Cardiac fibroblast (primary cell): ENCODE measurements around the gene SLC1A2.

Experiments
- DNase-seq, 2 donors: peaks; one replicate each; pipeline versions ENCODE4 v3.0.0 to v3.0.0-alpha.2; 2010; ENCODE audit warnings: low read depth in 2 of 2
- H3K4me3 ChIP-seq, 2 donors: replicated peaks in 1 of 2; 1 replicate in 1 of 2; 2 replicates in 1 of 2; pipeline ENCODE4 v1.5.1; 2011; ENCODE audit warnings: low read depth in 2 of 2, low read length in 2 of 2, mild to moderate bottlenecking in 2 of 2, moderate library complexity in 1 of 2
- TF ChIP-seq, protein P1 (sequence below): IDR thresholded peaks from one replicate; pipeline ENCODE4 v1.5.1; 2011; ENCODE audit warnings: low read depth, mild to moderate bottlenecking, low read length, inconsistent platforms

SLC1A2 gene

DNA sequence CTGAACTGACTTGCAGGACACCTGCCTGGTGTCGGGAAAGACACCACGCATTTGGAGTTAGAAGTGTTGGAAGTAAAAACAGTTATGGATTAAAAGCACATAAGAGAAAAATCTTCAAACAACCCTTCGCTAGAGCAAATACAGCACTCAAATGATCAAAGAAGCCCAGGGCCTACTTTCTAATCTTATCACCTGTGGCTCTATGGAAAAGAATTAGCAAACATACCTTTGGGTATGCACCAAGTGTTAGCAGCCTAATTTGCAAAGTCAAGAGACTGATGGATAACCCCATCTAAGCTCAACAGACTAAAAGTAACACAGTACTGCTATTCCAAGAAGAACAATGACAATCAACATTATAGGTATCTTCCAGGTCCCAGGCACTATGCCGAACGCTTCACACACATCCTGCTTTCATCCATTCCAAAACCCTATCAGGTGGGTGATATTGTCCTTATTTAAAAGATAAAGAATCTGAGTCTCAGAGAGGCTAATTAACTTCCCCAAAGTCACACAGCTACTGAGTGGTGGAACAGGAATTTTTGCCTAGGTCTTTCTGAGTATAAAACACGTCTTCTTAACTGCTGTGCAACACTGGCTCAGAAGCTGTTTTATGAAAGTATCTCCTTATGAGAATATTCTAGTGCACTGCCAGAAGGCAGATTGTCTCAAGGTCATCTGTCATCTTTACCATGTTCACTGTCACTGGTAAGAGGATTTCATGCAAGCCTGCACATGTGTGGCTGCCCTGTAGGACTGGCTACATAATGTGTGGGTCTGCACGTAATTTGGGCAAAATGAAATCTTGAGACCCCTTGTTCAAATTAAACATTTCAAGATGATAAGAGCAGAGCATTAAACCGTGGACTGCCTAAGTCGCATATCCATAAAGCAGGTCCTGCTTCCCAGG, 16.4 kb downstream of the SLC1A2 start:
- H3K4me3 ChIP-seq: no peak overlapping the region
- TF ChIP-seq, protein P1, sequence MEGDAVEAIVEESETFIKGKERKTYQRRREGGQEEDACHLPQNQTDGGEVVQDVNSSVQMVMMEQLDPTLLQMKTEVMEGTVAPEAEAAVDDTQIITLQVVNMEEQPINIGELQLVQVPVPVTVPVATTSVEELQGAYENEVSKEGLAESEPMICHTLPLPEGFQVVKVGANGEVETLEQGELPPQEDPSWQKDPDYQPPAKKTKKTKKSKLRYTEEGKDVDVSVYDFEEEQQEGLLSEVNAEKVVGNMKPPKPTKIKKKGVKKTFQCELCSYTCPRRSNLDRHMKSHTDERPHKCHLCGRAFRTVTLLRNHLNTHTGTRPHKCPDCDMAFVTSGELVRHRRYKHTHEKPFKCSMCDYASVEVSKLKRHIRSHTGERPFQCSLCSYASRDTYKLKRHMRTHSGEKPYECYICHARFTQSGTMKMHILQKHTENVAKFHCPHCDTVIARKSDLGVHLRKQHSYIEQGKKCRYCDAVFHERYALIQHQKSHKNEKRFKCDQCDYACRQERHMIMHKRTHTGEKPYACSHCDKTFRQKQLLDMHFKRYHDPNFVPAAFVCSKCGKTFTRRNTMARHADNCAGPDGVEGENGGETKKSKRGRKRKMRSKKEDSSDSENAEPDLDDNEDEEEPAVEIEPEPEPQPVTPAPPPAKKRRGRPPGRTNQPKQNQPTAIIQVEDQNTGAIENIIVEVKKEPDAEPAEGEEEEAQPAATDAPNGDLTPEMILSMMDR: no peak
- DNase-seq: no peak

DNA sequence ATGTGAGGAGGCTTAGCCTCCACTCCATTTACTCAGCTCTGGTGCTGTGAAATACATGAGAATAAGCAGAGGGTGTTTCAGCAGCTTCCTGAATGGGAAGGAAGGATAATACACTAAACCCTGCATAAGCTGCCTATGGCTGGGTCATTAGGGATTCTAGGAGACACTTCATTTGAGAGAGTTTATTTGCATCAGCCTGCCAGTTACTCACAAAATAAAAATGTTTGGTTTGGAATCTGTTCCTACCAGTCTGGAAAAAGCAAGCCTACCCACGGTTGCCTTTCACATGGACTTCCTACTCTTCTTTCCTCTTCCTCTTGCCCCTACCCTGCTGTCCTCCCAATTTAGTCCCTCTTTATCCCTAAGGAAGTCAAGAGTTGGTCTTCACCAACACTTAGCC, 20.5 kb downstream of the SLC1A2 start:
- TF ChIP-seq, protein P1: no peak
- DNase-seq: no peak

DNA sequence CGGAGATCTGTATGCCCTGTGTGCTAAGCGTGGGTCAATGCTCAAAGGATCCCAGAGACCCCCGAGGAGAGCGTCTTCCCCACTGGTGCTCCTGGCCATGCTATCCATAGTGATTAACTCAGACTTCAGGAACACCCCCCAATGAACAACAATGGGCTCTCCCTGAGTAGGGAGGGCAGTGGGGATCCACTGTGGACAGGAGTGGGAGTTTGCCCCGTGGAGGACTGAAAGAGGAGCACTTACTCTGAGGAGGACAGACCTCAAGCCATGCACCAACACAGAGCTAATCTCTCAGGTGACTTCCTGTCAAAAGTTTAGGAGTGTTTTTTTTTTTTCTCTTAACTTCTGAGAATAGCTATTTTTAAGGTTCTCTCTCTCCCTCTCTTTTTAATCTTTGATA, 24.4 kb downstream of the SLC1A2 start:
- DNase-seq: no peak
- H3K4me3 ChIP-seq: no peak overlapping the region
- TF ChIP-seq, protein P1: no peak

More for the DNA sequence above, 20.5 kb downstream of the SLC1A2 start:
- H3K4me3 ChIP-seq: no peak overlapping the region

DNA sequence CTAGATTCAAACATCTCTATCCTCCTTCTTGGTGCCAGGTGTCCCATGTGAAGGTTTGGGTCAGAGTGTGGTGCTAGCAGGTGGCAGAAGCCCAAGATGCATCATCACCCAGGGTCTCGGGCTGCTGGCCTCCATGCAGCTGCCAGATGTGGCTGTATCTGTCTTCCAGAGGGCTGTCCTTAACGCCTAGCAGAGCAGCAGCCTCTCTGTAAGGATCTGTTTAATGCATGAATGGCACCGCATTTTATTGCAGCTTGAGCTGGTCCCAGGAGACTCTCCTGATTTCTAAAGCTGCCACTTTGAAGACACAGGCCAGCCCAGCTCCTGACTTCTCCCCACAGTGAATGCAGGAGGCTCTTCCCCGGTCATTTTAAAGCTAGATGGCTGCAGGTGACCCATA, 26.3 kb downstream of the SLC1A2 start:
- no peak for DNase-seq
- no peak overlapping the region for H3K4me3 ChIP-seq
- TF ChIP-seq, protein P1: no peak

DNA sequence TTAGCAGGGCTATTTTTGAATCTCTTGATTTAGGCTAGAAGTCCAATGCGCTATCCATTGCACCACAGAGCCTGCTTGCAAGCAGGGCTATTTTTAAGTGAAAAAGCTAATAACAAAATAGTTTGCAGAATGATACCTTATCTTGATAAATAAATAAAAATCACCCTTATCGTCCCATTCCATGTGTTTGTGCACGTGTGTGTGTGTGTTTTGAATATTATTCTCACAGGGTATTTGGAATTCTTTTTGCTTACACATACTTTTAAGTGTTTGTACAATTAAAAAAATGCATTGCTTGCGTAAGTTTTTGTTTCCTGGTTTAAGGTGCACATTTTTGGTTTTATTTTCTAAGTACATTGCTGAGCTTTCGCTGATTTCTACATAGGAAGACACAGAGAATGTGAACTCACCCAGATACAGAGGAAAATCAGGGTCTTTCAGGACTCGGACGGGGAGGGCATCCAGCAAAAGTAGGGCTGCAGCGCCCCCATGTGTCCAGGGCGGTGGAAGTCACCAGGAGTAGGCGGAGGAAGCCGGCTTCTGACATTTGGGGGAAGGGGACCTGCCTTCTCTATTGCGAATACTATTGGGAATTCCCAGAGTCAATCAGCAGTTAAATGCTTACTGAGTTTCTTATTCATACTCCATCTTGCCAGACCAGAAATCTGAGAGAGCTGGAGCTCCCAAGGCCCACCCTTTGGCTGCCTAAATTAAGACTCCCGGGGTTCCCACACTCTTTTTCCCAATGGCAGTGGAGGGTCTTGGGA, 27.3 kb downstream of the SLC1A2 start:
- TF ChIP-seq, protein P1: peak; percentile 80
- H3K4me3 ChIP-seq: no peak overlapping the region
- DNase-seq: peak; percentile 85

DNA sequence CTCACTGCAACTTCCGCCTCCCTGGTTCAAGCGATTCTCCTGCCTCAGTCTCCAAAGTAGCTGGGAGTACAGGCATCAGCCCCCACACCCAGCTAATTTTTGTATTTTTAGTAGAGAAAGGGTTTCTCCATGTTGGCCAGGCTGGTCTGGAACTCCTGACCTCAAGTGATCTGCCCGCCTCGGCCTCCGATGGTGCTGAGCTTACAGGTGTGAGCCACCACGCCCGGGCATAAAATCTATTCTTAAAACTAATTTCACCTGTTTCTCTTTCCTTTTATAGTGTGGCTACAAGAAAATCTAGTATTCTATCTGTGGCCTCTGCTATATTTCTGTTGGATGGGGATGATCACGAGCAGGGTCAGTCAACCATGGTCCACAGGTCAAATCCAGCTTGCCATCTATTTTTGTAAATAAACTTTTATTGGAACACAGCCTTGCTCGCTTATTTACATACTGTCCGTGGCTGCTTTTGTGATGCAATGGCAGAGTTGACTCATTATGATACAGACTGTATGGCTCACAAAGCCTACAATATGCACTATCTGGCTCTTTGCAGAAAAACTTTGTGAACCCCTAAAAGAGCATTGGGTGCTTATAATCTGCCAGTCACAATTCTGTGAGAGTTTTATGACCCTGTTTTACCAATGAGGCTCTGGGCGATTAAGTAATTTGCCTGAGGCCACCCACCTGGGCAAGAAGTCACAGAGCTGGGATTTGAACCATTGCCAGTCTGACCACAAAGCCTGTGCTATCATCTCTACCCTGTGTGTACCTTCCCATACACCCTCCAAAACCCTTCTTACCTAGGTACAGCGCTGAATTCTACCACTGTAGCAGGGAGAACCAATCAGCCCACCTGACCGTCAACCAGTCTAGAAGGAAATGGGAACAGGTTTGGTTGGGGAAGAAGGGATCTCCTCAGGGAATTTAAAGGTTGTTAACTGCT, 28.3 kb downstream of the SLC1A2 start:
- peak; percentile 63 to 88 for DNase-seq
- TF ChIP-seq, protein P1: no peak
- no peak overlapping the region for H3K4me3 ChIP-seq
